Suppressor macrophage (primary cell): ENCODE data around the gene PLPP6.
"Not testable (repeated sequence)": the region's sequence is repeated elsewhere in the genome, so short reads cannot be mapped to it uniquely, and the experiment has no call there.

Experiments used
- DNase-seq, 4 experiments: peaks; one replicate each; pipeline ENCODE4 v3.0.0-alpha.2; 2020 to 2022
- total RNA-seq, 17 experiments: gene quantifications; one replicate each; lab custom pipeline; 2026; ENCODE audit warnings: mixed read lengths in 6 of 17, inconsistent platforms in 3 of 17; lab: John Stamatoyannopoulos, UW

Gene PLPP6
- 1.9 to 8.2 (median 5.5) reads per million in 17 experiments for total RNA-seq

GRCh38 chr9:4662108-4662988 lies at the start of gene PLPP6:
PLPP6 (plus strand) TSS chr9:4662294; CDS start chr9:4662376, 82 bp downstream.
- peak; percentile 84 to 93 (median 88) for DNase-seq

GRCh38 chr9:4614627-4615026 lies 47.5 kb upstream of the PLPP6 start:
- DNase-seq: no peak

- DNase-seq: no peak
These were observed 46.8 kb upstream of the PLPP6 start for GRCh38 chr9:4615251-4615650.

- DNase-seq: no peak
These were observed 46.3 kb upstream of the PLPP6 start for GRCh38 chr9:4615778-4616177.

- DNase-seq: no peak
These were observed 44.3 kb upstream of the PLPP6 start for GRCh38 chr9:4617752-4618151.

GRCh38 chr9:4618700-4619099 lies 43.4 kb upstream of the PLPP6 start:
- peak in 2 of 4 experiments; percentile 28 to 42 for DNase-seq

GRCh38 chr9:4620057-4620765 lies 41.9 kb upstream of the PLPP6 start:
- DNase-seq: peak in 2 of 4 experiments; percentile 16 to 20

- DNase-seq: no peak
These were observed 41.1 kb upstream of the PLPP6 start for GRCh38 chr9:4620881-4621555.

- no peak for DNase-seq
These were observed 40.1 kb upstream of the PLPP6 start for GRCh38 chr9:4622016-4622415.

- no peak for DNase-seq
These were observed 31.3 kb upstream of the PLPP6 start for GRCh38 chr9:4630836-4631235.

- DNase-seq: no peak
These were observed 23.1 kb upstream of the PLPP6 start for GRCh38 chr9:4638968-4639367.

GRCh38 chr9:4639420-4639819 lies 22.7 kb upstream of the PLPP6 start:
- DNase-seq: no peak

GRCh38 chr9:4640027-4640426 lies 22.1 kb upstream of the PLPP6 start:
- DNase-seq: peak in 2 of 4 experiments; percentile 17 to 24

- no peak for DNase-seq
These were observed 19.7 kb upstream of the PLPP6 start for GRCh38 chr9:4642351-4642750.

- DNase-seq: no peak
These were observed 8.0 kb upstream of the PLPP6 start for GRCh38 chr9:4654084-4654483.

GRCh38 chr9:4654538-4654937 lies 7.6 kb upstream of the PLPP6 start:
- no peak for DNase-seq

GRCh38 chr9:4656196-4656595 lies 5.9 kb upstream of the PLPP6 start:
- DNase-seq: not testable (repeated sequence)

- DNase-seq: no peak
These were observed 5.5 kb upstream of the PLPP6 start for GRCh38 chr9:4656621-4657020.

- no peak for DNase-seq
These were observed 4.5 kb upstream of the PLPP6 start for GRCh38 chr9:4657426-4658159.

- not testable (repeated sequence) for DNase-seq
These were observed 1.4 kb upstream of the PLPP6 start for GRCh38 chr9:4660665-4661064.

- DNase-seq: no peak
These were observed 929 bp upstream of the PLPP6 start for GRCh38 chr9:4661165-4661564.

- DNase-seq: no peak
These were observed 483 bp upstream of the PLPP6 start for GRCh38 chr9:4661611-4662010.
